ENCODE results near the gene PCSK5.

Gene PCSK5

GRCh38 chr9:76405868-76406267, 515.4 kb downstream of the PCSK5 start:
- no peak for DNase-seq

Data from DMS53 (cell line).